Measurements from ENCODE around the gene TMEM40.
"Not testable (repeated sequence)": the region's sequence is repeated elsewhere in the genome, so short reads cannot be mapped to it uniquely, and the experiment has no call there.

The TMEM40 gene

GRCh38 chr3:12727937-12728336, 31.1 kb downstream of the TMEM40 start:
- Mint-ChIP-seq H3K27ac (no peak overlapping the region), H3K4me3 (no peak overlapping the region), H3K27me3 (peaks cover 13% of the 10 kb centered on the region), H3K9me3 (peaks cover 1% of the 10 kb centered on the region), H3K4me1 (peaks cover 10% of the 10 kb centered on the region), H3K36me3 (no peaks in the 10 kb centered on the region)
- DNase-seq (ENCODE audit: low spot score in 2 of 2) = no peak
- ATAC-seq (ENCODE audit: low read depth) = no peak

GRCh38 chr3:12727481-12727880, 31.6 kb downstream of the TMEM40 start:
- peaks cover 10% of the 10 kb centered on the region for H3K4me1 Mint-ChIP-seq
- ATAC-seq (ENCODE audit: low read depth) (no peak), DNase-seq (ENCODE audit: low spot score in 2 of 2) (no peak)
- H3K4me3 Mint-ChIP-seq = no peak overlapping the region
- no peak overlapping the region for H3K27ac Mint-ChIP-seq
- no peaks in the 10 kb centered on the region for H3K36me3 Mint-ChIP-seq
- H3K27me3 Mint-ChIP-seq = peaks cover 9% of the 10 kb centered on the region
- peaks cover 1% of the 10 kb centered on the region for H3K9me3 Mint-ChIP-seq

- Mint-ChIP-seq H3K27ac (no peak overlapping the region), H3K9me3 (no peaks in the 10 kb centered on the region), H3K4me3 (no peak overlapping the region), H3K36me3 (no peaks in the 10 kb centered on the region), H3K4me1 (peaks cover 10% of the 10 kb centered on the region), H3K27me3 (peaks cover 11% of the 10 kb centered on the region)
- DNase-seq (ENCODE audit: low spot score in 2 of 2) = no peak
- no peak for ATAC-seq (ENCODE audit: low read depth)
Observed at GRCh38 chr3:12725436-12725835, 33.6 kb downstream of the TMEM40 start.

GRCh38 chr3:12724794-12725193, 34.3 kb downstream of the TMEM40 start:
- ATAC-seq (ENCODE audit: low read depth) (no peak), DNase-seq (ENCODE audit: low spot score in 2 of 2) (no peak)
- Mint-ChIP-seq H3K4me1 (peaks cover 14% of the 10 kb centered on the region), H3K27me3 (peaks cover 9% of the 10 kb centered on the region), H3K27ac (no peak overlapping the region), H3K36me3 (no peaks in the 10 kb centered on the region), H3K9me3 (no peaks in the 10 kb centered on the region), H3K4me3 (no peak overlapping the region)

GRCh38 chr3:12723362-12723761, 35.7 kb downstream of the TMEM40 start:
- DNase-seq (ENCODE audit: low spot score in 2 of 2); ATAC-seq (ENCODE audit: low read depth); H3K36me3 Mint-ChIP-seq; H3K27ac Mint-ChIP-seq; H3K9me3 Mint-ChIP-seq; H3K4me3 Mint-ChIP-seq: not testable (repeated sequence)
- Mint-ChIP-seq H3K4me1 (peaks cover 16% of the 10 kb centered on the region), H3K27me3 (peaks cover 11% of the 10 kb centered on the region)

GRCh38 chr3:12722226-12722625, 36.8 kb downstream of the TMEM40 start:
- ATAC-seq (ENCODE audit: low read depth) = no peak
- H3K9me3 Mint-ChIP-seq = no peaks in the 10 kb centered on the region
- peaks cover 16% of the 10 kb centered on the region for H3K4me1 Mint-ChIP-seq
- peaks cover 11% of the 10 kb centered on the region for H3K27me3 Mint-ChIP-seq
- no peak for DNase-seq (ENCODE audit: low spot score in 2 of 2)
- no peak overlapping the region for H3K4me3 Mint-ChIP-seq
- no peak overlapping the region for H3K27ac Mint-ChIP-seq
- H3K36me3 Mint-ChIP-seq = no peaks in the 10 kb centered on the region

GRCh38 chr3:12719984-12720898, 38.8 kb downstream of the TMEM40 start:
- peak; percentile 92 for ATAC-seq (ENCODE audit: low read depth)
- DNase-seq (ENCODE audit: low spot score in 2 of 2) = peak; percentile 59 to 75
- Mint-ChIP-seq H3K4me3 (peak overlapping the region; percentile 64), H3K4me1 (peaks cover 18% of the 10 kb centered on the region), H3K36me3 (no peaks in the 10 kb centered on the region), H3K9me3 (no peaks in the 10 kb centered on the region), H3K27ac (peak overlapping the region; percentile 86), H3K27me3 (peaks cover 10% of the 10 kb centered on the region)

GRCh38 chr3:12719541-12719940, 39.5 kb downstream of the TMEM40 start:
- no peak for DNase-seq (ENCODE audit: low spot score in 2 of 2)
- ATAC-seq (ENCODE audit: low read depth) = peak; percentile 10
- H3K36me3 Mint-ChIP-seq = no peaks in the 10 kb centered on the region
- H3K4me1 Mint-ChIP-seq = peaks cover 15% of the 10 kb centered on the region
- H3K27me3 Mint-ChIP-seq = peaks cover 8% of the 10 kb centered on the region
- H3K4me3 Mint-ChIP-seq = peak overlapping the region; percentile 4
- peak overlapping the region; percentile 86 for H3K27ac Mint-ChIP-seq
- H3K9me3 Mint-ChIP-seq = no peaks in the 10 kb centered on the region

GRCh38 chr3:12716605-12717151, 42.4 kb downstream of the TMEM40 start:
- peaks cover 14% of the 10 kb centered on the region for H3K4me1 Mint-ChIP-seq
- H3K27ac Mint-ChIP-seq = no peak overlapping the region
- H3K9me3 Mint-ChIP-seq = no peaks in the 10 kb centered on the region
- ATAC-seq (ENCODE audit: low read depth) (no peak), DNase-seq (ENCODE audit: low spot score in 2 of 2) (no peak)
- no peaks in the 10 kb centered on the region for H3K36me3 Mint-ChIP-seq
- H3K27me3 Mint-ChIP-seq = peaks cover 3% of the 10 kb centered on the region
- no peak overlapping the region for H3K4me3 Mint-ChIP-seq

- no peaks in the 10 kb centered on the region for H3K27me3 Mint-ChIP-seq
Observed at GRCh38 chr3:12714278-12714677, 44.8 kb downstream of the TMEM40 start.

GRCh38 chr3:12710062-12710461, 49.0 kb downstream of the TMEM40 start:
- Mint-ChIP-seq H3K27me3 (peaks cover 3% of the 10 kb centered on the region), H3K4me3 (no peak overlapping the region), H3K4me1 (no peaks in the 10 kb centered on the region), H3K27ac (no peak overlapping the region), H3K9me3 (peaks cover 1% of the 10 kb centered on the region), H3K36me3 (no peaks in the 10 kb centered on the region)
- no peak for DNase-seq (ENCODE audit: low spot score in 2 of 2)
- no peak for ATAC-seq (ENCODE audit: low read depth)

More at GRCh38 chr3:12714278-12714677, 44.8 kb downstream of the TMEM40 start:
- ATAC-seq (ENCODE audit: low read depth) (no peak), DNase-seq (ENCODE audit: low spot score in 2 of 2) (no peak)
- H3K4me1 Mint-ChIP-seq = peaks cover 2% of the 10 kb centered on the region
- H3K4me3 Mint-ChIP-seq = no peak overlapping the region
- H3K27ac Mint-ChIP-seq = no peak overlapping the region
- no peaks in the 10 kb centered on the region for H3K9me3 Mint-ChIP-seq
- H3K36me3 Mint-ChIP-seq = no peaks in the 10 kb centered on the region

- Mint-ChIP-seq H3K36me3 (no peaks in the 10 kb centered on the region), H3K27me3 (peaks cover 3% of the 10 kb centered on the region), H3K9me3 (peaks cover 1% of the 10 kb centered on the region), H3K27ac (no peak overlapping the region), H3K4me1 (no peaks in the 10 kb centered on the region), H3K4me3 (no peak overlapping the region)
- no peak for ATAC-seq (ENCODE audit: low read depth)
- no peak for DNase-seq (ENCODE audit: low spot score in 2 of 2)
Observed at GRCh38 chr3:12709334-12709733, 49.7 kb downstream of the TMEM40 start.

GRCh38 chr3:12708584-12709192, 50.4 kb downstream of the TMEM40 start:
- no peak for DNase-seq (ENCODE audit: low spot score in 2 of 2)
- Mint-ChIP-seq H3K27ac (no peak overlapping the region), H3K4me1 (no peaks in the 10 kb centered on the region), H3K36me3 (no peaks in the 10 kb centered on the region), H3K27me3 (peaks cover 3% of the 10 kb centered on the region), H3K9me3 (peaks cover 1% of the 10 kb centered on the region), H3K4me3 (no peak overlapping the region)
- no peak for ATAC-seq (ENCODE audit: low read depth)

GRCh38 chr3:12707449-12707848, 51.6 kb downstream of the TMEM40 start:
- ATAC-seq (ENCODE audit: low read depth) (no peak), DNase-seq (ENCODE audit: low spot score in 2 of 2) (no peak)
- Mint-ChIP-seq H3K27me3 (peaks cover 3% of the 10 kb centered on the region), H3K27ac (no peak overlapping the region), H3K9me3 (peaks cover 1% of the 10 kb centered on the region), H3K4me3 (no peak overlapping the region), H3K36me3 (no peaks in the 10 kb centered on the region), H3K4me1 (no peaks in the 10 kb centered on the region)

Data from memory B cell (primary cell).